Natural killer cell (primary cell): ENCODE measurements around the gene MAST4. TPM values are rescaled to one million over a fixed set of nuclear protein-coding genes. Genes with fewer than 3 reads are reported as not detected.

Experiments
- ATAC-seq, 3 donors: fragments of 150-1000 bp in 2 of 3; fragments of 200-7000 bp in 1 of 3; cut with Tn5 transposase; 1 replicate in 1 of 3; 2 replicates in 2 of 3; pipeline ENCODE4 v1.10.0; 2021; ENCODE audit warnings: mild to moderate bottlenecking in 2 of 3, moderate library complexity in 2 of 3
- DNase-seq, 2 donors: peaks; one replicate each; pipeline versions ENCODE4 v3.0.0 to v3.0.0-alpha.2; 2013 to 2021; ENCODE audit warnings: mixed read lengths in 1 of 2
- H3K27ac ChIP-seq: one replicate; pipeline ENCODE4 v1.5.1; 2013; ENCODE audit warnings: mild to moderate bottlenecking, low read length
- H3K27me3 ChIP-seq: one replicate; pipeline ENCODE4 v1.6.1; 2013; ENCODE audit warnings: low read length; ENCODE audit not compliant: control insufficient read depth, insufficient read depth
- H3K36me3 ChIP-seq: one replicate; pipeline ENCODE4 v1.6.1; 2013; ENCODE audit warnings: low read length; ENCODE audit not compliant: control insufficient read depth, insufficient read depth
- H3K4me1 ChIP-seq: one replicate; pipeline ENCODE4 v1.6.1; 2013; ENCODE audit warnings: low read length; ENCODE audit not compliant: control insufficient read depth, insufficient read depth
- H3K4me3 ChIP-seq: one replicate; pipeline ENCODE4 v1.5.1; 2013; ENCODE audit warnings: low read length
- H3K9me3 ChIP-seq: one replicate; pipeline ENCODE4 v1.6.1; 2013; ENCODE audit warnings: low read length; ENCODE audit not compliant: control insufficient read depth, insufficient read depth
- H3K27ac Mint-ChIP-seq, 2 donors: one replicate each; pipeline ENCODE4 v1.8.0; 2022; ENCODE audit warnings: mild to moderate bottlenecking in 2 of 2, mixed read lengths in 2 of 2, moderate library complexity in 1 of 2
- H3K27me3 Mint-ChIP-seq, 2 donors: one replicate each; pipeline ENCODE4 v1.8.0; 2022; ENCODE audit warnings: low read depth in 2 of 2, mixed read lengths in 2 of 2
- H3K36me3 Mint-ChIP-seq: one replicate; pipeline ENCODE4 v1.8.0; 2022; ENCODE audit warnings: mixed read lengths
- H3K4me1 Mint-ChIP-seq, 2 donors: one replicate each; pipeline ENCODE4 v1.8.0; 2022; ENCODE audit warnings: mixed read lengths in 2 of 2
- H3K4me3 Mint-ChIP-seq: one replicate; pipeline ENCODE4 v1.8.0; 2022; ENCODE audit warnings: mild to moderate bottlenecking, moderate library complexity, mixed read lengths
- H3K9me3 Mint-ChIP-seq, 2 donors: one replicate each; pipeline ENCODE4 v1.8.0; 2022; ENCODE audit warnings: mixed read lengths in 2 of 2
- WGBS: methylation state at CpG from one replicate; pipeline ENCODE4 v1.1.7; 2013; ENCODE audit warnings: missing lambda C conversion rate; ENCODE audit not compliant: insufficient coverage; 5-methylcytosine and 5-hydroxymethylcytosine counted together
- intact Hi-C: fragments of 100-400 bp; cut with micrococcal nuclease; formaldehyde crosslinking; loops from one replicate; pipeline ENCODE4 v1.14.2; 2022
- total RNA-seq, 4 donors: library from RNA; stranded (reverse); fragments of 120-200 nt in 1 of 4; gene quantifications; one replicate each; pipeline versions ENCODE4 v1.2.3 to v1.2.4, GENCODE V29; 2013 to 2022
- TF ChIP-seq, protein P1 (sequence below): fragments of 200-600 bp; IDR thresholded peaks from one replicate; pipeline ENCODE4 v1.8.0; 2022; ENCODE audit warnings: antibody characterized with exemption

The MAST4 gene
- total RNA-seq, 3 donors from 2014 or later (not counting 1 experiment from before 2014, with no cell fraction given) = 6.5 to 14.1 (median 12.7) TPM

DNA sequence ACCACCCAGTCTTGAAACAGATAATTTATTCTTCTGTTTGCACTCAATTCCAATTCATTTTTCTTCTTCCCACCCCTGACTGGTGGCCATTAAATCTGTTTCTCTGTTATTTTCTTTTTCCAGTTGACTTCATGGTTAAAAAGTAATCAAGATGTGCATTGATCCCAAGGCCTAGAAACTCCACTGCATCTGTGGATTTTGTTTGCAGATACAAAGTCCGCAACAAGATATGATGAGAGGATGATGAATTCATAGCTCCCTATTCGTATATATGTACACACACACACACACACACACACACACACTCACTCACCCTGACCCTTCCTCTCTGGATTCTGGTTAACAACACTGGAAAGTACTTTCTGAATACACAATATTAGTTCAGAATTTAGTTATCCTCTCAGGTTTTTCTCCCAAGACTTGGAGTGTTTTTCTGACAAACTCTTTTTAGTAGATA, 548.0 kb downstream of the MAST4 start:
- H3K4me3 ChIP-seq = no peak overlapping the region
- intact Hi-C loops = no loop called here
- no peaks in the 10 kb centered on the region for H3K4me1 ChIP-seq
- DNase-seq (no peak), ATAC-seq (no peak)
- no peaks in the 10 kb centered on the region for H3K9me3 ChIP-seq
- no peak overlapping the region for H3K4me3 Mint-ChIP-seq
- 100% methylated on average over 2 of the region's 2 CpGs for WGBS
- H3K36me3 Mint-ChIP-seq = peaks cover 22% of the 10 kb centered on the region
- peaks cover 9% of the 10 kb centered on the region for H3K36me3 ChIP-seq
- H3K27me3 ChIP-seq = no peaks in the 10 kb centered on the region
- H3K9me3 Mint-ChIP-seq = no peaks in the 10 kb centered on the region
- H3K27ac ChIP-seq = no peak overlapping the region
- TF ChIP-seq, protein P1, sequence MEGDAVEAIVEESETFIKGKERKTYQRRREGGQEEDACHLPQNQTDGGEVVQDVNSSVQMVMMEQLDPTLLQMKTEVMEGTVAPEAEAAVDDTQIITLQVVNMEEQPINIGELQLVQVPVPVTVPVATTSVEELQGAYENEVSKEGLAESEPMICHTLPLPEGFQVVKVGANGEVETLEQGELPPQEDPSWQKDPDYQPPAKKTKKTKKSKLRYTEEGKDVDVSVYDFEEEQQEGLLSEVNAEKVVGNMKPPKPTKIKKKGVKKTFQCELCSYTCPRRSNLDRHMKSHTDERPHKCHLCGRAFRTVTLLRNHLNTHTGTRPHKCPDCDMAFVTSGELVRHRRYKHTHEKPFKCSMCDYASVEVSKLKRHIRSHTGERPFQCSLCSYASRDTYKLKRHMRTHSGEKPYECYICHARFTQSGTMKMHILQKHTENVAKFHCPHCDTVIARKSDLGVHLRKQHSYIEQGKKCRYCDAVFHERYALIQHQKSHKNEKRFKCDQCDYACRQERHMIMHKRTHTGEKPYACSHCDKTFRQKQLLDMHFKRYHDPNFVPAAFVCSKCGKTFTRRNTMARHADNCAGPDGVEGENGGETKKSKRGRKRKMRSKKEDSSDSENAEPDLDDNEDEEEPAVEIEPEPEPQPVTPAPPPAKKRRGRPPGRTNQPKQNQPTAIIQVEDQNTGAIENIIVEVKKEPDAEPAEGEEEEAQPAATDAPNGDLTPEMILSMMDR = no peak
- H3K27me3 Mint-ChIP-seq = no peaks in the 10 kb centered on the region
- H3K27ac Mint-ChIP-seq = no peak overlapping the region
- H3K4me1 Mint-ChIP-seq = no peaks in the 10 kb centered on the region

DNA sequence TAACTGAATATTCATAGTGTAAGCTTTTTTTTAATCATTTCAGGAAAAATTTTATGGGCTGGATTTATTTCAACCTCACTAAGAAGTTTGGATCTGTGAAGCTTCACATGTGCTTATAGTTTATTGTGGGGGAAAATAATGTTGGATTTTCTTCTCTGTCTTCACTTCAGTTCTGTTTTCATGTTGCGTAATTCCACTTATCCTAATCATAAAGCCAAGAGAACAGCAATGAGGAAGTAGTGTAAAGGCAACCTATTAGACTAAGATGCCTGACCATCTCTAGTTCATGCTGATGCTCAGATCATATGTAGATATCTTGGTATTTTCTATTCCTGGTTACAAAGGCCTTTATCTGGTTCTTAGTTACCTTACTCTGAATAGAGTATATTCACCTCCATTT, 550.4 kb downstream of the MAST4 start:
- TF ChIP-seq, protein P1 = no peak
- WGBS = no CpG with 5 or more reads among the region's 1 CpG
- peaks cover 9% of the 10 kb centered on the region for H3K36me3 ChIP-seq
- Mint-ChIP-seq H3K27ac (no peak overlapping the region), H3K4me3 (no peak overlapping the region), H3K9me3 (no peaks in the 10 kb centered on the region), H3K36me3 (peaks cover 27% of the 10 kb centered on the region), H3K27me3 (no peaks in the 10 kb centered on the region), H3K4me1 (no peaks in the 10 kb centered on the region)
- peaks cover 2% of the 10 kb centered on the region for H3K9me3 ChIP-seq
- no peaks in the 10 kb centered on the region for H3K27me3 ChIP-seq
- no peak overlapping the region for H3K27ac ChIP-seq
- intact Hi-C loops = no loop called here
- ATAC-seq = no peak
- no peak overlapping the region for H3K4me3 ChIP-seq
- no peaks in the 10 kb centered on the region for H3K4me1 ChIP-seq
- DNase-seq = no peak

DNA sequence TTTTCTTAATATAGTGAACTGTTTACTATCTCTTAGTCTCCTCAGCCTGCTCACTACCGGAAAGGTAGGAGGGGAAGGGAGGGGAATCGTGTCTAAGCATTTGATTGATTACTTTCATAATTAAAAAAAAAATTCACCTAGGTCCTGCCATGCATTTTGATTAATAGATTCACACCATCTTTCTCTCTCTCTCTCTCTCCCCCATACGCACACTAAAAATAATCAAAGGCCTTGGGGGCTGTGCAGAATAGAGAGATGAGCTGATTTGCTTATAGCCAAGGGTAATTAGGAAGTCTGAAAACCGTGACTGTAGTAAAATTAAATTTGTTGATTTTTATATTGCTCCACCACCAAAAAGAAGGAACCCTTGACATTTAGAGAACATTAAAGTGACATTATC, 550.8 kb downstream of the MAST4 start:
- H3K27ac ChIP-seq = no peak overlapping the region
- H3K27me3 ChIP-seq = no peaks in the 10 kb centered on the region
- H3K27me3 Mint-ChIP-seq = no peaks in the 10 kb centered on the region
- intact Hi-C loops = no loop called here
- H3K27ac Mint-ChIP-seq = no peak overlapping the region
- TF ChIP-seq, protein P1 = no peak
- H3K4me3 Mint-ChIP-seq = no peak overlapping the region
- DNase-seq (no peak), ATAC-seq (no peak)
- H3K36me3 ChIP-seq = peaks cover 9% of the 10 kb centered on the region
- peaks cover 26% of the 10 kb centered on the region for H3K36me3 Mint-ChIP-seq
- peaks cover 2% of the 10 kb centered on the region for H3K9me3 ChIP-seq
- H3K9me3 Mint-ChIP-seq = no peaks in the 10 kb centered on the region
- H3K4me1 Mint-ChIP-seq = no peaks in the 10 kb centered on the region
- no peaks in the 10 kb centered on the region for H3K4me1 ChIP-seq
- H3K4me3 ChIP-seq = no peak overlapping the region
- WGBS = no CpG with 5 or more reads among the region's 4 CpGs

DNA sequence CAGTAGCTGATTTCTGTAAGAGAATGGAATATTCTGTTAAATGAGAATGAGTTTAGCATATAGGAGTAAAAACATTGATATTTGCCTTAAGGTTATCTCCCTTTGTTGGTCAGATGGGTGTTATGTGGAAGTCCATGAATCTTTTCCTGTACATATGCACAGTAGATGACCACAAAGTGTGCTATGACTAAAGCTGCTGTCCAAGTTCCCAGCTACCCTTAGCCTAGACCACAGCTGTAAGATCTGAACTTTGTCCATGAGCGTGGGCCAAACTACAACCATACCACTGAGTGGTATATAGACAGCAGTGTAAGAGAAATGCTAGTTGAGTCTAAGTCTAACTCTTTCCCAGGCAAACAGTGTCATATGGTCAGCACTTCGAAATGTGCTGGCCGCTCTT, 551.6 kb downstream of the MAST4 start:
- WGBS = 98% methylated on average over 3 of the region's 3 CpGs
- no peaks in the 10 kb centered on the region for H3K27me3 Mint-ChIP-seq
- no peak for ATAC-seq

More for the DNA sequence above, 551.6 kb downstream of the MAST4 start:
- Mint-ChIP-seq H3K27ac (no peak overlapping the region), H3K4me1 (no peaks in the 10 kb centered on the region), H3K9me3 (no peaks in the 10 kb centered on the region), H3K36me3 (peaks cover 19% of the 10 kb centered on the region), H3K4me3 (no peak overlapping the region)
- H3K36me3 ChIP-seq = peaks cover 8% of the 10 kb centered on the region
- no peaks in the 10 kb centered on the region for H3K27me3 ChIP-seq
- TF ChIP-seq, protein P1 = no peak
- peaks cover 2% of the 10 kb centered on the region for H3K9me3 ChIP-seq
- DNase-seq = no peak
- H3K4me1 ChIP-seq = no peaks in the 10 kb centered on the region
- no peak overlapping the region for H3K27ac ChIP-seq
- intact Hi-C loops = no loop called here
- H3K4me3 ChIP-seq = no peak overlapping the region
